ENCODE data around the gene PCNT.

The PCNT gene

GRCh38 chr21:46327711-46328110 lies 3.8 kb downstream of the PCNT start:
- no peak for TF ChIP-seq EZH2phosphoT487 (IDR thresholded peaks at IDR 0.05; ENCODE audit: borderline replicate concordance, low read length)
- TF ChIP-seq, protein P1, sequence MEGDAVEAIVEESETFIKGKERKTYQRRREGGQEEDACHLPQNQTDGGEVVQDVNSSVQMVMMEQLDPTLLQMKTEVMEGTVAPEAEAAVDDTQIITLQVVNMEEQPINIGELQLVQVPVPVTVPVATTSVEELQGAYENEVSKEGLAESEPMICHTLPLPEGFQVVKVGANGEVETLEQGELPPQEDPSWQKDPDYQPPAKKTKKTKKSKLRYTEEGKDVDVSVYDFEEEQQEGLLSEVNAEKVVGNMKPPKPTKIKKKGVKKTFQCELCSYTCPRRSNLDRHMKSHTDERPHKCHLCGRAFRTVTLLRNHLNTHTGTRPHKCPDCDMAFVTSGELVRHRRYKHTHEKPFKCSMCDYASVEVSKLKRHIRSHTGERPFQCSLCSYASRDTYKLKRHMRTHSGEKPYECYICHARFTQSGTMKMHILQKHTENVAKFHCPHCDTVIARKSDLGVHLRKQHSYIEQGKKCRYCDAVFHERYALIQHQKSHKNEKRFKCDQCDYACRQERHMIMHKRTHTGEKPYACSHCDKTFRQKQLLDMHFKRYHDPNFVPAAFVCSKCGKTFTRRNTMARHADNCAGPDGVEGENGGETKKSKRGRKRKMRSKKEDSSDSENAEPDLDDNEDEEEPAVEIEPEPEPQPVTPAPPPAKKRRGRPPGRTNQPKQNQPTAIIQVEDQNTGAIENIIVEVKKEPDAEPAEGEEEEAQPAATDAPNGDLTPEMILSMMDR (IDR thresholded peaks at IDR 0.05; ENCODE audit: low read depth, low read length, poor library complexity, severe bottlenecking) = no peak
- peaks cover 73% of the 10 kb centered on the region for H3K36me3 ChIP-seq (ENCODE audit: control insufficient read depth, low read length)
- H3F3A ChIP-seq (ENCODE audit: control insufficient read depth, insufficient read depth) = no peaks in the 10 kb centered on the region
- peaks cover 3% of the 10 kb centered on the region for H4K20me1 ChIP-seq (ENCODE audit: control insufficient read depth, insufficient read depth, low read depth, low read length)
- H3K9me3 ChIP-seq (ENCODE audit: control insufficient read depth, insufficient read depth, low read length) = no peaks in the 10 kb centered on the region
- no peak overlapping the region for H3K27ac ChIP-seq (ENCODE audit: low read depth, low read length)
- H3K9me2 ChIP-seq (replicated peaks; ENCODE audit: control insufficient read depth, low read length) = no peaks in the 10 kb centered on the region
- H3K27me3 ChIP-seq (ENCODE audit: control insufficient read depth, low read length) = no peaks in the 10 kb centered on the region
- no peak overlapping the region for H3K4me2 ChIP-seq (ENCODE audit: low read length)
- no peak overlapping the region for H3K4me3 ChIP-seq (ENCODE audit: low read length)
- H3K4me1 ChIP-seq (ENCODE audit: control insufficient read depth, low read length) = peaks cover 12% of the 10 kb centered on the region
- peaks cover 90% of the 10 kb centered on the region for H3K79me2 ChIP-seq (ENCODE audit: control insufficient read depth, low read length)

DNA sequence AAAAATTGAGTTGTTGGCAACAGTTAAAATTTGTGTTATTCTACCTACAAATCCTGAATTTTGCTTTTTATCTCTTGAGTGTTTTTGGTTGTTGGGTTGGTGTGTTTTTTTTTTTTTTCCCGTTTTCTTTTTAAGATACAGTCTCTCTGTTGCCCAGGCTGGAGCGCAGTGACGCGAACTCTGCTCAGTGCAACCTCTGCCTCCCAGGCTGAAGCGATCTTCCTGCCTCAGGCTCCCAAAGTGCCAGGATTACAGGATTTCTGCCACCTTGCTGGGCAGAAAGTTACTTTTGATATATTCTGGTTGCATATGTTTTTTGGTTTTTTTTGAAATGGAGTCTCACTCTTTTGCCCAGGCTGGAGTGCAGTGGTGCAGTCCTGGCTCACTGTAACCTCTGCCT lies 4.2 kb downstream of the PCNT start:
- no peak for TF ChIP-seq EZH2phosphoT487 (IDR thresholded peaks at IDR 0.05; ENCODE audit: borderline replicate concordance, low read length)
- TF ChIP-seq, protein P1 (IDR thresholded peaks at IDR 0.05; ENCODE audit: low read depth, low read length, poor library complexity, severe bottlenecking) = no peak
- peaks cover 4% of the 10 kb centered on the region; the same call in 1 of the 2 replicates for H4K20me1 ChIP-seq (ENCODE audit: control insufficient read depth, insufficient read depth, low read depth, low read length)
- H3K27me3 ChIP-seq (ENCODE audit: control insufficient read depth, low read length) = no peaks in the 10 kb centered on the region
- H3K9me3 ChIP-seq (ENCODE audit: control insufficient read depth, insufficient read depth, low read length) = no peaks in the 10 kb centered on the region
- no peak overlapping the region for H3K27ac ChIP-seq (ENCODE audit: low read depth, low read length)
- H3K79me2 ChIP-seq (ENCODE audit: control insufficient read depth, low read length) = peaks cover 87% of the 10 kb centered on the region
- H3F3A ChIP-seq (ENCODE audit: control insufficient read depth, insufficient read depth) = no peaks in the 10 kb centered on the region
- H3K36me3 ChIP-seq (ENCODE audit: control insufficient read depth, low read length) = peaks cover 70% of the 10 kb centered on the region
- H3K4me2 ChIP-seq (ENCODE audit: low read length) = no peak overlapping the region
- peaks cover 12% of the 10 kb centered on the region for H3K4me1 ChIP-seq (ENCODE audit: control insufficient read depth, low read length)
- no peaks in the 10 kb centered on the region for H3K9me2 ChIP-seq (replicated peaks; ENCODE audit: control insufficient read depth, low read length)
- no peak overlapping the region for H3K4me3 ChIP-seq (ENCODE audit: low read length)

DNA sequence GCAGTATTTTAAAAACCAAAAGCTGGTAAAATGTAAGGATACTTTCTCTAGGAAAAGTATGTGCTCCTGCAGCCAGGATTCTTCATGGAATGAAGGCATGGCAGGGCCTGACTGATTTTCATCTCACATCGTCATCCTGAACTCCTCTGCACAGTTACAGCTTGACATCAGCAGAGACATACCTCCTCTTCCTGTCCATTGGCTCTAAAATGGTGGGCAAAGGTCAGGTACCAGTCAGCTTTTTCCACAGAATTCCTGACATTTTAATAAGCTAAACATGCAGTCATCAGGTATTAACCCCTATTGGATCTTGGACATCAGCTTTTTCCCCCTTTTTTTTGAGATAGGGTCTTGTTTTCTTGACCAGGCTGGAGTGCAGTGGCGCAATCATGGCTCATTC lies 5.8 kb downstream of the PCNT start:
- Histone ChIP-seq H3F3A (ENCODE audit: control insufficient read depth, insufficient read depth) (no peaks in the 10 kb centered on the region), H3K27ac (ENCODE audit: low read depth, low read length) (no peak overlapping the region), H4K20me1 (ENCODE audit: control insufficient read depth, insufficient read depth, low read depth, low read length) (peaks cover 4% of the 10 kb centered on the region; the same call in 1 of the 2 replicates), H3K4me1 (ENCODE audit: control insufficient read depth, low read length) (peaks cover 12% of the 10 kb centered on the region), H3K9me3 (ENCODE audit: control insufficient read depth, insufficient read depth, low read length) (no peaks in the 10 kb centered on the region), H3K9me2 (replicated peaks; ENCODE audit: control insufficient read depth, low read length) (no peaks in the 10 kb centered on the region), H3K4me3 (ENCODE audit: low read length) (no peak overlapping the region), H3K36me3 (ENCODE audit: control insufficient read depth, low read length) (peaks cover 70% of the 10 kb centered on the region), H3K4me2 (ENCODE audit: low read length) (no peak overlapping the region), H3K27me3 (ENCODE audit: control insufficient read depth, low read length) (no peaks in the 10 kb centered on the region), H3K79me2 (ENCODE audit: control insufficient read depth, low read length) (peaks cover 85% of the 10 kb centered on the region)
- TF ChIP-seq, protein P1 (IDR thresholded peaks at IDR 0.05; ENCODE audit: low read depth, low read length, poor library complexity, severe bottlenecking) = no peak
- no peak for TF ChIP-seq EZH2phosphoT487 (IDR thresholded peaks at IDR 0.05; ENCODE audit: borderline replicate concordance, low read length)

Data from DOHH2 (cell line).